K562 (cell line): ENCODE measurements around the gene TIAM1. TPM values are rescaled to one million over a fixed set of nuclear protein-coding genes. Genes with fewer than 3 reads are reported as not detected.

Experiments used
- ATAC-seq: fragments of 200-7000 bp; cut with Tn5 transposase; 3 replicates; pipeline ENCODE4 v1.9.1; 2020; ENCODE audit warnings: moderate library complexity
- BruUV-seq: library from RNA; stranded (reverse); fragments of 400-500 nt; replicated peaks from 2 replicates; lab custom pipeline; 2021; lab: Mats Ljungman, UMichigan
- CTCF ChIA-PET: fragments of 300-600 bp; formaldehyde crosslinking; extraction: SDS; loops from one replicate; lab custom pipeline; 2021; ENCODE audit warnings: low intra/inter-chr PET ratio; lab: Yijun Ruan, JAX
- POLR2A ChIA-PET: fragments of 300-600, 350-650 bp; sonication (Branson Sonifier 250); formaldehyde crosslinking; extraction: SDS; loops from one replicate; lab custom pipeline; 2021; ENCODE audit warnings: antibody characterized with exemption, inconsistent platforms; lab: Yijun Ruan, JAX
- DNase-seq, 4 experiments: peaks; one replicate each; pipeline versions ENCODE4 v3.0.0 to v3.0.0-alpha.2; 2011 to 2018; ENCODE audit warnings: low spot score in 3 of 4, mixed read lengths in 3 of 4; ENCODE audit errors: extremely low read depth in 1 of 4
- FAIRE-seq: peaks from 2 replicates; lab custom pipeline; 2011; peaks lifted over from hg19 to GRCh38; lab: Jason Lieb, UNC
- H2AFZ ChIP-seq: 2 replicates; pipeline ENCODE4 v1.6.0; 2011; ENCODE audit warnings: low read depth, low read length, control low read depth, inconsistent platforms
- H3K27ac ChIP-seq: fragments of 200-600 bp; 3 replicates; pipeline ENCODE4 v1.8.0; 2011; ENCODE audit warnings: low read depth, mild to moderate bottlenecking, control low read depth, inconsistent platforms, low read length, moderate library complexity, mixed read lengths; ENCODE audit errors: extremely low read depth
- H3K27me3 ChIP-seq, 2 experiments: fragments of 300-600 bp in 1 of 2; 2 replicates in 1 of 2; 3 replicates in 1 of 2; pipeline versions ENCODE4 v1.6.0 to v1.8.0; 2011; ENCODE audit warnings: inconsistent platforms in 2 of 2, low read length in 2 of 2, mild to moderate bottlenecking in 1 of 2, mixed read lengths in 1 of 2, moderate library complexity in 1 of 2; ENCODE audit not compliant: control insufficient read depth in 2 of 2, insufficient read depth in 2 of 2
- H3K36me3 ChIP-seq: fragments of 300-600 bp; 3 replicates; pipeline ENCODE4 v1.8.0; 2011; ENCODE audit warnings: mild to moderate bottlenecking, low read length, inconsistent platforms; ENCODE audit not compliant: control insufficient read depth, insufficient read depth
- H3K4me1 ChIP-seq, 2 experiments: fragments of 200-600 bp in 1 of 2; replicated peaks in 1 of 2; 2 replicates in 1 of 2; 3 replicates in 1 of 2; pipeline versions ENCODE4 v1.5.1 to v1.8.0; 2011; ENCODE audit warnings: inconsistent platforms in 2 of 2, low read length in 2 of 2, mild to moderate bottlenecking in 1 of 2, mixed read lengths in 1 of 2, moderate library complexity in 1 of 2; ENCODE audit not compliant: control insufficient read depth in 2 of 2, insufficient read depth in 2 of 2
- H3K4me2 ChIP-seq: 2 replicates; pipeline ENCODE4 v1.6.1; 2011; ENCODE audit warnings: low read length, control low read depth, inconsistent platforms, mixed read lengths; ENCODE audit not compliant: insufficient read depth
- H3K4me3 ChIP-seq: fragments of 200-600 bp; sonication (generic), shearing (Covaris generic); 2 replicates; pipeline ENCODE4 v1.5.1; 2016; ENCODE audit warnings: control low read depth, inconsistent platforms
- H3K79me2 ChIP-seq: fragments of 200-600 bp; 3 replicates; pipeline ENCODE4 v1.8.0; 2011; ENCODE audit warnings: low read length, inconsistent platforms; ENCODE audit not compliant: control insufficient read depth, insufficient read depth
- H3K9ac ChIP-seq, 2 experiments: 2 replicates each; pipeline versions ENCODE4 v1.6.0 to v1.6.1; 2011; ENCODE audit warnings: low read depth in 2 of 2, low read length in 2 of 2, control low read depth in 1 of 2, inconsistent platforms in 1 of 2, mild to moderate bottlenecking in 1 of 2, mixed read lengths in 1 of 2; ENCODE audit not compliant: insufficient read depth in 1 of 2
- H3K9me1 ChIP-seq: one replicate; pipeline ENCODE4 v1.6.0; 2011; ENCODE audit warnings: inconsistent platforms, mild to moderate bottlenecking, low read length, moderate library complexity; ENCODE audit not compliant: control insufficient read depth, insufficient read depth
- H3K9me3 ChIP-seq: replicated peaks from 2 replicates; pipeline ENCODE4 v1.5.1; 2011; ENCODE audit warnings: low read depth, low read length, inconsistent platforms; ENCODE audit not compliant: control insufficient read depth, insufficient read depth
- H4K20me1 ChIP-seq: replicated peaks from 2 replicates; pipeline ENCODE4 v1.6.1; 2011; ENCODE audit warnings: low read length, inconsistent platforms, mixed read lengths; ENCODE audit not compliant: control insufficient read depth, insufficient read depth
- CREBBP ChIP-seq: IDR thresholded peaks from one replicate; pipeline ENCODE4 v1.6.1; 2012; ENCODE audit warnings: low read depth, mild to moderate bottlenecking, control low read depth, inconsistent platforms, low read length
- DDX20 ChIP-seq: fragments of 450-650 bp; IDR thresholded peaks from 2 replicates; pipeline ENCODE4 v1.6.1; 2016; ENCODE audit warnings: missing genetic modification characterization, low read depth, mild to moderate bottlenecking, missing compliant biosample characterization, moderate library complexity
- EHMT2 ChIP-seq: fragments of 450-650 bp; IDR thresholded peaks from 2 replicates; pipeline ENCODE4 v1.6.1; 2018; ENCODE audit warnings: antibody characterized with exemption
- ELF4 ChIP-seq: fragments of 450-650 bp; formaldehyde crosslinking; IDR thresholded peaks from 2 replicates; pipeline ENCODE4 v1.4.0; 2022; ENCODE audit warnings: missing genetic modification characterization
- GABPB1 ChIP-seq: sonication (generic); formaldehyde crosslinking; IDR thresholded peaks from 2 replicates; pipeline ENCODE4 v1.8.0; 2022; ENCODE audit warnings: mild to moderate bottlenecking, missing genetic modification reagents
- GTF2B ChIP-seq: IDR thresholded peaks from 2 replicates; pipeline ENCODE4 v1.6.1; 2011; ENCODE audit not compliant: insufficient read length; ENCODE audit errors: extremely low read depth
- HDAC1 ChIP-seq, 2 experiments: fragments of 450-650 bp; IDR thresholded peaks; 2 replicates each; pipeline ENCODE4 v1.6.1; 2016 to 2017; ENCODE audit warnings: inconsistent platforms in 1 of 2, mild to moderate bottlenecking in 1 of 2, moderate library complexity in 1 of 2
- NCOR1 ChIP-seq: fragments of 450-650 bp; IDR thresholded peaks from 2 replicates; pipeline ENCODE4 v1.6.1; 2016; ENCODE audit warnings: mild to moderate bottlenecking, moderate library complexity
- NUFIP1 ChIP-seq: fragments of 450-650 bp; IDR thresholded peaks from 2 replicates; pipeline ENCODE4 v1.6.1; 2018; ENCODE audit not compliant: partially characterized antibody
- POLR2H ChIP-seq: IDR thresholded peaks from 2 replicates; pipeline ENCODE4 v1.6.1; 2016; ENCODE audit warnings: missing genetic modification characterization, low read depth, mild to moderate bottlenecking, control low read depth, missing compliant biosample characterization, moderate library complexity
- SIN3A ChIP-seq, 2 experiments: fragments of 150-350 bp in 1 of 2; IDR thresholded peaks; 2 replicates each; pipeline ENCODE4 v1.6.1; 2011 to 2016; ENCODE audit warnings: borderline replicate concordance in 2 of 2, low read depth in 2 of 2, low read length in 2 of 2, mild to moderate bottlenecking in 2 of 2, moderate library complexity in 2 of 2; ENCODE audit not compliant: control insufficient read depth in 1 of 2
- SP1 ChIP-seq: sonication (generic); formaldehyde crosslinking; IDR thresholded peaks from 2 replicates; pipeline ENCODE4 v1.8.1; 2022; ENCODE audit warnings: mild to moderate bottlenecking, missing genetic modification reagents
- SREBF1 ChIP-seq: fragments of 150-350 bp; IDR thresholded peaks from 2 replicates; pipeline ENCODE4 v1.6.1; 2014; ENCODE audit warnings: antibody characterized with exemption, low read depth, low read length, borderline replicate concordance
- ZNF143 ChIP-seq: sonication (generic); formaldehyde crosslinking; IDR thresholded peaks from 2 replicates; pipeline ENCODE4 v1.9.0; 2022; ENCODE audit warnings: mild to moderate bottlenecking, missing genetic modification reagents
- ZNF324 ChIP-seq: fragments of 250-450 bp; sonication (Bioruptor Pico); IDR thresholded peaks from 2 replicates; pipeline ENCODE4 v1.4.0; 2020; ENCODE audit warnings: mild to moderate bottlenecking
- ZNF655 ChIP-seq: fragments of 250-450 bp; sonication (Bioruptor Pico); IDR thresholded peaks from 2 replicates; pipeline ENCODE4 v1.5.0; 2021
- WGBS: fragments of 100-300 bp; shearing (Covaris generic); methylation state at CpG from one replicate; pipeline ENCODE4 v1.1.6; 2016; ENCODE audit warnings: low coverage, mixed read lengths; ENCODE audit not compliant: insufficient coverage; ENCODE audit errors: missing lambda C conversion rate; 5-methylcytosine and 5-hydroxymethylcytosine counted together
- in situ Hi-C: fragments of 300-500 bp; cut with MboI; formaldehyde crosslinking; loops from 4 replicates; pipeline ENCODE4 v1.15.0; 2018; ENCODE audit warnings: inconsistent platforms, mixed read lengths
- intact Hi-C: fragments of 100-400 bp; cut with micrococcal nuclease; formaldehyde crosslinking; loops from 2 replicates; pipeline ENCODE4 v1.14.2; 2022
- polyA plus RNA-seq, 8 experiments: library from polyadenylated mRNA; depleted of rRNA in 4 of 8; stranded (reverse) in 5 of 8; unstranded in 3 of 8; fragments of >200 nt; fragmentation: Nextera tagmentation in 2 of 8; fragmentation: Illumina TruSeq in 1 of 8; extraction: Ambion mirVana in 2 of 8; extraction: Trizol in 1 of 8; gene quantifications; 2 replicates each; pipeline versions ENCODE4 v1.2.1 to v1.2.3, GENCODE V29; 2011 to 2014; ENCODE audit warnings: inconsistent platforms in 1 of 8, missing spikeins in 1 of 8
- total RNA-seq, 7 experiments: library from RNA; depleted of rRNA in 6 of 7; stranded (reverse); fragments of >200 nt in 6 of 7; fragmentation: Illumina TruSeq in 2 of 7; extraction: Trizol in 2 of 7; gene quantifications; 2 replicates each; pipeline versions ENCODE4 v1.2.1 to v1.2.3, GENCODE V29; 2011 to 2021; ENCODE audit warnings: low replicate concordance in 1 of 7

TIAM1 gene
- total and polyA plus RNA-seq, 9 of the 15 experiments (the other 6 are each of a cell fraction or from before 2014, with no cell fraction given), result 0.11 TPM; not detected in 8

DNA sequence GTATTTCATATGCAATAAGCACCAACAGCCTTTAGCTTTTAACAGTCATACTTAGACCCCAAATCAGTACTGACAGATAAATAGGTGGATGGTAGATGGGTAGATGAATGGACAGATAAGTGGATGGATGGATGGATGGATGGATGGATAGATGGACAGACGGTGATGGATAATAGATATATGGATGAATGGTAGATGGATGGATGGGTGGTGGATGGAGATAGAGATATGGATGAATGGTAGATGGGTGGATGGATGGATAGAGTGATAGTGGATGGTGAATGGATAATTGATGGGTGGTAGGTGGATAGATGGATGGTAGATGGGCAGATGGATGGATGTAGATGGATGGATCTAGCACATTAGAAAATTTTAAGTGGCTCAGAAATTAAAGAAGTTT lies 62.5 kb downstream of the TIAM1 start:
- peaks cover 3 to 8% of the 10 kb centered on the region in 2 experiments; a peak in 4 of 5 replicates for H3K27me3 ChIP-seq
- 0% methylated on average over 1 of the region's 1 CpG for WGBS
- TF ChIP-seq SP1 (CRISPR knock-in tag) (no peak), ELF4 (CRISPR knock-in tag) (0 out of 2 replicates have a peak, but pooled peaks have one; percentile 16), GTF2B (no peak), POLR2H (no peak), SIN3A (IDR thresholded peaks at IDR 0.05; ENCODE audit: borderline replicate concordance in 2 of 2, control insufficient read depth in 1 of 2, low read depth in 2 of 2, low read length in 2 of 2) (no peak), DDX20 (tag) (no peak), GABPB1 (CRISPR knock-in tag) (no peak), SREBF1 (no peak), EHMT2 (no peak), NUFIP1 (no peak), ZNF655 (CRISPR knock-in tag) (no peak), ZNF324 (no peak), NCOR1 (no peak), CREBBP (peak; percentile 76), ZNF143 (CRISPR knock-in tag) (no peak), HDAC1 (IDR thresholded peaks at IDR 0.05) (0 out of 4 replicates have a peak, but pooled peaks of 1 of the 2 experiments have one; percentile 13)
- TF ChIP-seq, all 486 proteins: peak for 3

More for the DNA sequence above, 62.5 kb downstream of the TIAM1 start:
- Histone ChIP-seq H3K9me3 (no peaks in the 10 kb centered on the region), H3K27ac (no peak overlapping the region), H2AFZ (no peak overlapping the region), H3K9ac (no peak overlapping the region), H3K79me2 (no peaks in the 10 kb centered on the region), H3K4me1 (peaks cover 0 to 3% of the 10 kb centered on the region in 2 experiments; a peak in 2 of 5 replicates), H3K4me2 (no peak overlapping the region), H4K20me1 (no peaks in the 10 kb centered on the region), H3K4me3 (no peak overlapping the region), H3K36me3 (no peaks in the 10 kb centered on the region), H3K9me1 (no peaks in the 10 kb centered on the region)
- POLR2A ChIA-PET, result no interaction called here
- CTCF ChIA-PET, result no interaction called here
- DNase-seq, result no peak
- no TSS peak for BruUV-seq
- no peak for ATAC-seq
- intact Hi-C loops (no loop called here), in situ Hi-C loops (no loop called here)
- no peak for FAIRE-seq
